Measurements from ENCODE around the gene RAB12. TPM values are rescaled to one million over a fixed set of nuclear protein-coding genes. Genes with fewer than 3 reads are reported as not detected.
"Not testable (repeated sequence)": the region's sequence is repeated elsewhere in the genome, so short reads cannot be mapped to it uniquely, and the experiment has no call there.

The RAB12 gene
- total and polyA plus RNA-seq, 2 of the 13 experiments (the other 11 are each of a cell fraction or from before 2014, with no cell fraction given), result 9.5 to 25.3 TPM

DNA sequence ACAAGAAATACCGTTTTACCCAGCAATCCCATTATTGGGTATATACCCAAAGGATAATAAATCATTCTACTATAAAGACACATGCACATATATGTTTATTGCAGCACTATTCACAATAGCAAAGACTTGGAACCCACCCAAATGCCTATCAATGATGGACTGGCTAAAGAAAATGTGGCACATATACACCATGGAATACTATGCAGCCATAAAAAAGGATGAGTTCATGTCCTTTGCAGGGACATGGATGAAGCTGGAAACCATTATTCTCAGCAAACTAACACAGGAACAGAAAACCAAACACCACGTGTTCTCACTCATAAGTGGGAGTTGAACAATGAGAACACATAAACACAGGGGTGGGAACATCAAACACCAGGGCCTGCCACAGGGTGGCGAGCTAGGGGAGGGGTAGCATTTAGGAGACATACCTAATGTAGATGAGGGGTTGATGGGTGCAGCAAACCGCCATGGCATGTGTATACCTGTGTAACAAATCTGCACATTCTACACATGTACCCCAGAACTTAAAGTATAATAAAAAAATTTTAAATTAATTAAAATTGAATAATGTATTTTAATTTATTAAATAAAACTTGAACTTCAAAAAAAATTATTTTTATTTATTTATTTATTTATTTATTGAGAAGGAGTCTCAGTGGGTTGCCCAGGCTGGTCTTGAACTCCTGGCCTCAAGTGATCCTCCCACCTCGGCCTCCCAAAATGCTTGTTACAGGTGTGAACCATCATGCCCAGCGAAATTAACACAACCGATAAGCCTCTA is 42.4 kb downstream of the RAB12 start:
- H2AFZ ChIP-seq (ENCODE audit: low read length); FAIRE-seq; DNase-seq (ENCODE audit: low spot score); ATAC-seq; H3K79me2 ChIP-seq (ENCODE audit: insufficient read depth, low read length); H3K9ac ChIP-seq (ENCODE audit: insufficient read depth, low read depth, low read length); H4K20me1 ChIP-seq (ENCODE audit: insufficient read depth, low read length); H3K4me3 ChIP-seq (replicated peaks in 1 of 3; ENCODE audit: insufficient read depth in 1 of 3, low read depth in 2 of 3, low read length in 3 of 3); BruUV-seq (replicated peaks); intact Hi-C loops (cut with micrococcal nuclease; ENCODE audit: unreplicated experiment); H3K4me2 ChIP-seq (ENCODE audit: low read depth, low read length); H3K9me3 ChIP-seq (ENCODE audit: low read length); H3K27me3 ChIP-seq (ENCODE audit: control insufficient read depth in 1 of 2, insufficient read depth in 2 of 2, low read length in 2 of 2); H3K4me1 ChIP-seq (ENCODE audit: insufficient read depth, low read length); H3K36me3 ChIP-seq (replicated peaks in 1 of 2; ENCODE audit: control insufficient read depth in 1 of 2, insufficient read depth in 2 of 2, low read length in 2 of 2); H3K27ac ChIP-seq (ENCODE audit: extremely low read length, insufficient read depth, low read length); CTCF ChIA-PET (ENCODE audit: low intra/inter-chr PET ratio, low total read pairs); POLR2A ChIA-PET; in situ Hi-C loops (cut with HindIII; ENCODE audit: extremely low pct_ligation_motif_present, low pct_unique_long_range_greater_than_20kb): not testable (repeated sequence)
- 25% methylated on average over 7 of the region's 7 CpGs for WGBS (ENCODE audit: low lambda C conversion rate)

DNA sequence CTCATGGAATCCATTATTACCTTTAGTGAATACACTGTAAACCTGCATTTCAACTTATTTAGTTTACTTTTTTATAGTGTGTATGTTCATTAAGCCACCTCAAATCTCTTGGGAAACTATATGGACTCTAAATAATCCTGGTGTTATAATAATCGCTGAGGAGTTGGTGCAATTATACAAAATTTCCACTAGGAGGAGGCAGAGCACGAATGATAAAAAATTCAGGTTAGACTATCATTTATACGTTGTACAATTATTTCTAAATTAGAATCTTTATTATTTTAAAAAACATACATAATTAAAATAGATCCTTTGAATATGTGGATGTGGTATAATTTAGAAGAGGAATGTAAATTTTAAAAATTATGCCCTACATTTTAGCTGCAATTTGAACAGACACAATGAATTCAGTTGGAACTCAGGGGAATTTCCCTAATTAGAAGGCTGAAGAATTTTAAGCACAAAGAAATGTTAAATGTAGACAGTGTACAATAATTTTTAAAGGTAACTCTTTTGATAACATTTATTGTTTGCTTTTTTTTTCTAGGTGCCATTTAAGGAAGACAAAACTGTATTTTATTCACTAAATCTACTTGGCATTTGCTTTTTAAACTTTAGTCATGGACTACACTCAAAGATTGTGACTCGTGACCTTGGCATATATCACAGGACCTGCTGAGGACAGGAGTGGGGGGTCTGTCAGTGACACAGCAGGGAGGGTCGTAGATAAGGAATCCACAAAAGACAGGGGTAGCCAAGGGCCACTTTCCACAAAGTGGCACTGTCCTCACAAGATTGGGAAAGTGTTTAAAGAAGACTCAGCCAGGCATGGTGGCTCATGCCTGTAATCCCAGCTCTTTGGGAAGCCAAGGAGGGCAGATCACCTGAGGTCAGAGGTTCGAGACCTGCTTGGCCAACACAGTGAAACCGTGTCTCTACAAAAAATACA is 45.5 kb downstream of the RAB12 start:
- Histone ChIP-seq H3K36me3 (replicated peaks in 1 of 2; ENCODE audit: control insufficient read depth in 1 of 2, insufficient read depth in 2 of 2, low read length in 2 of 2) (no peaks in the 10 kb centered on the region), H4K20me1 (ENCODE audit: insufficient read depth, low read length) (no peaks in the 10 kb centered on the region), H3K27ac (ENCODE audit: extremely low read length, insufficient read depth, low read length) (no peak overlapping the region), H3K4me2 (ENCODE audit: low read depth, low read length) (no peak overlapping the region), H3K4me3 (replicated peaks in 1 of 3; ENCODE audit: insufficient read depth in 1 of 3, low read depth in 2 of 3, low read length in 3 of 3) (no peak overlapping the region), H3K27me3 (ENCODE audit: control insufficient read depth in 1 of 2, insufficient read depth in 2 of 2, low read length in 2 of 2) (peaks cover 4 to 25% of the 10 kb centered on the region in 2 experiments; a peak in 4 of 5 replicates), H3K4me1 (ENCODE audit: insufficient read depth, low read length) (no peaks in the 10 kb centered on the region; the same call in 1 of the 2 replicates), H3K9ac (ENCODE audit: insufficient read depth, low read depth, low read length) (no peak overlapping the region), H2AFZ (ENCODE audit: low read length) (no peak overlapping the region), H3K79me2 (ENCODE audit: insufficient read depth, low read length) (no peaks in the 10 kb centered on the region), H3K9me3 (ENCODE audit: low read length) (no peaks in the 10 kb centered on the region)
- BruUV-seq (replicated peaks), result no TSS peak
- ChIA-PET CTCF (ENCODE audit: low intra/inter-chr PET ratio, low total read pairs) (interaction anchor here (1.2 to 2.4 kb wide), 2 partner anchors 42 to 334 kb away, joined by 5 to 12 read pairs; no protein-coding TSS in a partner anchor), POLR2A (no interaction called here)
- WGBS (ENCODE audit: low lambda C conversion rate), result 19% methylated on average over 7 of the region's 7 CpGs
- DNase-seq (ENCODE audit: low spot score), result no peak
- intact Hi-C loops (cut with micrococcal nuclease; ENCODE audit: unreplicated experiment), result no loop called here
- FAIRE-seq, result no peak
- in situ Hi-C loops (cut with HindIII; ENCODE audit: extremely low pct_ligation_motif_present, low pct_unique_long_range_greater_than_20kb), result loop anchor here (5.0 kb wide), 1 partner anchor 328 kb away; no protein-coding TSS in a partner anchor
- ATAC-seq, result no peak
- no peak for TF ChIP-seq ZNF780A (CRISPR knock-in tag; IDR thresholded peaks at IDR 0.05)
- TF ChIP-seq, protein P1, sequence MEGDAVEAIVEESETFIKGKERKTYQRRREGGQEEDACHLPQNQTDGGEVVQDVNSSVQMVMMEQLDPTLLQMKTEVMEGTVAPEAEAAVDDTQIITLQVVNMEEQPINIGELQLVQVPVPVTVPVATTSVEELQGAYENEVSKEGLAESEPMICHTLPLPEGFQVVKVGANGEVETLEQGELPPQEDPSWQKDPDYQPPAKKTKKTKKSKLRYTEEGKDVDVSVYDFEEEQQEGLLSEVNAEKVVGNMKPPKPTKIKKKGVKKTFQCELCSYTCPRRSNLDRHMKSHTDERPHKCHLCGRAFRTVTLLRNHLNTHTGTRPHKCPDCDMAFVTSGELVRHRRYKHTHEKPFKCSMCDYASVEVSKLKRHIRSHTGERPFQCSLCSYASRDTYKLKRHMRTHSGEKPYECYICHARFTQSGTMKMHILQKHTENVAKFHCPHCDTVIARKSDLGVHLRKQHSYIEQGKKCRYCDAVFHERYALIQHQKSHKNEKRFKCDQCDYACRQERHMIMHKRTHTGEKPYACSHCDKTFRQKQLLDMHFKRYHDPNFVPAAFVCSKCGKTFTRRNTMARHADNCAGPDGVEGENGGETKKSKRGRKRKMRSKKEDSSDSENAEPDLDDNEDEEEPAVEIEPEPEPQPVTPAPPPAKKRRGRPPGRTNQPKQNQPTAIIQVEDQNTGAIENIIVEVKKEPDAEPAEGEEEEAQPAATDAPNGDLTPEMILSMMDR (CRISPR knock-in tag; IDR thresholded peaks at IDR 0.05), result peak; percentile 58
- TF ChIP-seq FOXJ3 (CRISPR knock-in tag; IDR thresholded peaks at IDR 0.05; ENCODE audit: borderline replicate concordance), result no peak
- TF ChIP-seq JUN (CRISPR knock-in tag; IDR thresholded peaks at IDR 0.05), result no peak
- TF ChIP-seq, protein P2, sequence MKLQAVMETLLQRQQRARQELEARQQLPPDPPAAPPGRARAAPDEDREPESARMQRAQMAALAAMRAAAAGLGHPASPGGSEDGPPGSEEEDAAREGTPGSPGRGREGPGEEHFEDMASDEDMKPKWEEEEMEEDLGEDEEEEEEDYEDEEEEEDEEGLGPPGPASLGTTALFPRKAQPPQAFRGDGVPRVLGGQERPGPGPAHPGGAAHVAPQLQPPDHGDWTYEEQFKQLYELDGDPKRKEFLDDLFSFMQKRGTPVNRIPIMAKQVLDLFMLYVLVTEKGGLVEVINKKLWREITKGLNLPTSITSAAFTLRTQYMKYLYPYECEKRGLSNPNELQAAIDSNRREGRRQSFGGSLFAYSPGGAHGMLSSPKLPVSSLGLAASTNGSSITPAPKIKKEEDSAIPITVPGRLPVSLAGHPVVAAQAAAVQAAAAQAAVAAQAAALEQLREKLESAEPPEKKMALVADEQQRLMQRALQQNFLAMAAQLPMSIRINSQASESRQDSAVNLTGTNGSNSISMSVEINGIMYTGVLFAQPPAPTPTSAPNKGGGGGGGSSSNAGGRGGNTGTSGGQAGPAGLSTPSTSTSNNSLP (IDR thresholded peaks at IDR 0.05; ENCODE audit: low read depth, low read length), result peak; percentile 55; the same call in 1 of the 2 replicates
- no peak for TF ChIP-seq RFX1 (IDR thresholded peaks at IDR 0.05)
- no peak for TF ChIP-seq MBNL3 (CRISPR knock-in tag; conservative IDR thresholded peaks at IDR 0.05)
- TF ChIP-seq ZNF564 (CRISPR knock-in tag; IDR thresholded peaks at IDR 0.05), result no peak
- TF ChIP-seq, protein P3, sequence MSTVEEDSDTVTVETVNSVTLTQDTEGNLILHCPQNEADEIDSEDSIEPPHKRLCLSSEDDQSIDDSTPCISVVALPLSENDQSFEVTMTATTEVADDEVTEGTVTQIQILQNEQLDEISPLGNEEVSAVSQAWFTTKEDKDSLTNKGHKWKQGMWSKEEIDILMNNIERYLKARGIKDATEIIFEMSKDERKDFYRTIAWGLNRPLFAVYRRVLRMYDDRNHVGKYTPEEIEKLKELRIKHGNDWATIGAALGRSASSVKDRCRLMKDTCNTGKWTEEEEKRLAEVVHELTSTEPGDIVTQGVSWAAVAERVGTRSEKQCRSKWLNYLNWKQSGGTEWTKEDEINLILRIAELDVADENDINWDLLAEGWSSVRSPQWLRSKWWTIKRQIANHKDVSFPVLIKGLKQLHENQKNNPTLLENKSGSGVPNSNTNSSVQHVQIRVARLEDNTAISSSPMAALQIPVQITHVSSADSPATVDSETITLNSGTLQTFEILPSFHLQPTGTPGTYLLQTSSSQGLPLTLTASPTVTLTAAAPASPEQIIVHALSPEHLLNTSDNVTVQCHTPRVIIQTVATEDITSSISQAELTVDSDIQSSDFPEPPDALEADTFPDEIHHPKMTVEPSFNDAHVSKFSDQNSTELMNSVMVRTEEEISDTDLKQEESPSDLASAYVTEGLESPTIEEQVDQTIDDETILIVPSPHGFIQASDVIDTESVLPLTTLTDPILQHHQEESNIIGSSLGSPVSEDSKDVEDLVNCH (CRISPR knock-in tag; IDR thresholded peaks at IDR 0.05), result no peak

All from HepG2 (cell line).